PC-9 (cell line): ENCODE results near the gene KIFAP3. TPM values are rescaled to one million over a fixed set of nuclear protein-coding genes. Genes with fewer than 3 reads are reported as not detected.

Experiments used
- BruUV-seq: library from RNA; stranded (reverse); fragments of 400-500 nt; replicated peaks from 2 replicates; lab custom pipeline; 2021; lab: Mats Ljungman, UMichigan
- CTCF ChIA-PET: fragments of 300-600 bp; sonication (Branson Sonifier 250); formaldehyde crosslinking; loops from one replicate; lab custom pipeline; 2022; ENCODE audit warnings: antibody characterized with exemption; lab: Charles Lee
- POLR2A ChIA-PET: fragments of 300-600 bp; sonication (Branson Sonifier 250); formaldehyde crosslinking; loops from one replicate; lab custom pipeline; 2022; ENCODE audit warnings: antibody characterized with exemption; ENCODE audit not compliant: unreplicated experiment; lab: Charles Lee
- DNase-seq, 2 experiments: peaks; one replicate each; pipeline versions ENCODE4 v3.0.0 to v3.0.0-alpha.2; 2015 to 2022; ENCODE audit warnings: mixed read lengths in 1 of 2
- H2AFZ ChIP-seq: fragments of 200-600 bp; sonication (generic); 2 replicates; pipeline ENCODE4 v1.8.1; 2017; ENCODE audit warnings: antibody characterized with exemption
- H3F3A ChIP-seq: fragments of 200-600 bp; sonication (generic); 2 replicates; pipeline ENCODE4 v1.8.1; 2017; ENCODE audit warnings: antibody characterized with exemption, mild to moderate bottlenecking, low read depth; ENCODE audit not compliant: insufficient read depth
- H3K27ac ChIP-seq: fragments of 200-600 bp; sonication (generic); 2 replicates; pipeline ENCODE4 v1.6.1; 2016; ENCODE audit warnings: mixed run types
- H3K27me3 ChIP-seq: fragments of 200-600 bp; sonication (generic); 2 replicates; pipeline ENCODE4 v1.6.1; 2016; ENCODE audit warnings: low read depth, mixed run types; ENCODE audit not compliant: insufficient read depth
- H3K36me3 ChIP-seq: fragments of 200-600 bp; sonication (generic); 2 replicates; pipeline ENCODE4 v1.6.1; 2016; ENCODE audit warnings: low read depth, mixed run types
- H3K4me1 ChIP-seq: fragments of 200-600 bp; sonication (generic); replicated peaks from 2 replicates; pipeline ENCODE4 v1.6.1; 2016; ENCODE audit warnings: mixed run types; ENCODE audit not compliant: insufficient read depth
- H3K4me2 ChIP-seq: fragments of 200-600 bp; sonication (generic); 2 replicates; pipeline ENCODE4 v1.6.1; 2017; ENCODE audit warnings: mixed run types
- H3K4me3 ChIP-seq: fragments of 200-600 bp; sonication (generic); 2 replicates; pipeline ENCODE4 v1.6.1; 2016; ENCODE audit warnings: mixed run types
- H3K79me2 ChIP-seq: fragments of 200-600 bp; sonication (generic); 2 replicates; pipeline ENCODE4 v1.6.1; 2017; ENCODE audit warnings: low read depth, mixed run types
- H3K9me2 ChIP-seq: fragments of 200-600 bp; sonication (generic); 2 replicates; pipeline ENCODE4 v1.8.1; 2017; ENCODE audit warnings: mild to moderate bottlenecking; ENCODE audit not compliant: insufficient read depth
- H3K9me3 ChIP-seq: fragments of 200-600 bp; sonication (generic); 2 replicates; pipeline ENCODE4 v1.8.1; 2016; ENCODE audit warnings: low read depth; ENCODE audit not compliant: insufficient read depth
- H4K20me1 ChIP-seq: fragments of 200-600 bp; sonication (generic); 2 replicates; pipeline ENCODE4 v1.8.1; 2017; ENCODE audit not compliant: insufficient read depth
- CTCF ChIP-seq: fragments of 200-600 bp; sonication (generic); conservative IDR thresholded peaks from 2 replicates; pipeline ENCODE4 v1.6.1; 2017; ENCODE audit warnings: mixed run types, antibody characterized with exemption, mild to moderate bottlenecking, moderate library complexity
- EZH2 ChIP-seq: fragments of 200-600 bp; sonication (generic); IDR thresholded peaks from 2 replicates; pipeline ENCODE4 v1.8.0; 2017; ENCODE audit warnings: antibody characterized with exemption, low read depth
- intact Hi-C: fragments of 100-400 bp; cut with micrococcal nuclease; formaldehyde crosslinking; loops from one replicate; pipeline ENCODE4 v1.10.0; 2022; ENCODE audit not compliant: unreplicated experiment
- total RNA-seq: library from RNA; stranded (reverse); gene quantifications from 2 replicates; pipeline ENCODE4 v1.2.3, GENCODE V29; 2021

KIFAP3 gene
- total RNA-seq, 1 experiment from 2014 or later: 9.7 TPM

GRCh38 chr1:169914531-169914930 lies 160.0 kb downstream of the KIFAP3 start:
- Histone ChIP-seq H4K20me1 (no peaks in the 10 kb centered on the region), H3K36me3 (no peaks in the 10 kb centered on the region), H3K9me3 (no peaks in the 10 kb centered on the region), H3K9me2 (no peaks in the 10 kb centered on the region), H3K27ac (no peak overlapping the region), H3K79me2 (no peaks in the 10 kb centered on the region), H3K4me1 (peaks cover 9% of the 10 kb centered on the region; the same call in 1 of the 2 replicates), H2AFZ (no peak overlapping the region; the same call in 1 of the 2 replicates), H3K4me3 (no peak overlapping the region), H3K27me3 (no peaks in the 10 kb centered on the region), H3F3A (no peaks in the 10 kb centered on the region), H3K4me2 (peak overlapping the region; percentile 33; the same call in 1 of the 2 replicates)
- intact Hi-C loops: no loop called here
- CTCF ChIA-PET: no interaction called here
- BruUV-seq: no TSS peak
- no peak for TF ChIP-seq CTCF
- no peak for TF ChIP-seq EZH2
- POLR2A ChIA-PET: interaction anchor here (0.7 kb wide), 1 partner anchor 1307 kb away, joined by 8 read pairs; no protein-coding TSS in a partner anchor
- DNase-seq: peak in 1 of 2 experiments; percentile 50

- intact Hi-C loops: no loop called here
- Histone ChIP-seq H3K27me3 (no peaks in the 10 kb centered on the region), H3K9me3 (no peaks in the 10 kb centered on the region), H3K27ac (no peak overlapping the region), H3K4me2 (no peak overlapping the region), H3K4me3 (no peak overlapping the region), H3K4me1 (peaks cover 4% of the 10 kb centered on the region; the same call in 1 of the 2 replicates), H3K9me2 (no peaks in the 10 kb centered on the region), H3F3A (no peaks in the 10 kb centered on the region), H4K20me1 (no peaks in the 10 kb centered on the region), H3K79me2 (no peaks in the 10 kb centered on the region), H3K36me3 (no peaks in the 10 kb centered on the region), H2AFZ (no peak overlapping the region)
- no TSS peak for BruUV-seq
- ChIA-PET POLR2A (no interaction called here), CTCF (no interaction called here)
- TF ChIP-seq EZH2 (no peak), CTCF (no peak)
- no peak for DNase-seq
These were observed 165.0 kb downstream of the KIFAP3 start for GRCh38 chr1:169909499-169909898.

GRCh38 chr1:169906938-169907337 lies 167.6 kb downstream of the KIFAP3 start:
- CTCF ChIA-PET: no interaction called here
- no peaks in the 10 kb centered on the region for H3K27me3 ChIP-seq
- no peak overlapping the region for H3K4me2 ChIP-seq

More at GRCh38 chr1:169906938-169907337, 167.6 kb downstream of the KIFAP3 start:
- TF ChIP-seq EZH2: no peak
- TF ChIP-seq CTCF: no peak
- Histone ChIP-seq H3F3A (no peaks in the 10 kb centered on the region), H3K9me3 (no peaks in the 10 kb centered on the region), H3K4me1 (no peaks in the 10 kb centered on the region), H3K36me3 (no peaks in the 10 kb centered on the region), H3K9me2 (no peaks in the 10 kb centered on the region), H3K79me2 (no peaks in the 10 kb centered on the region), H4K20me1 (no peaks in the 10 kb centered on the region), H3K4me3 (no peak overlapping the region), H2AFZ (no peak overlapping the region), H3K27ac (no peak overlapping the region)
- intact Hi-C loops: no loop called here
- BruUV-seq: no TSS peak
- no peak for DNase-seq
- POLR2A ChIA-PET: interaction anchor here (0.6 kb wide), 1 partner anchor 1258 kb away, joined by 3 read pairs; no protein-coding TSS in a partner anchor
